Spinal cord (tissue), 10 donors: ENCODE results near the gene INO80D. TPM values are rescaled to one million over a fixed set of nuclear protein-coding genes. Genes with fewer than 3 reads are reported as not detected.
"Not testable (repeated sequence)": the region's sequence is repeated elsewhere in the genome, so short reads cannot be mapped to it uniquely, and the experiment has no call there.

Experiments used
- DNase-seq, 6 donors: peaks; one replicate each; pipeline versions ENCODE4 v3.0.0 to v3.0.0-alpha.2; 2013 to 2015; ENCODE audit warnings: low spot score in 6 of 6, low read depth in 4 of 6
- H3K27ac ChIP-seq: one replicate; pipeline ENCODE4 v1.5.1; 2013; ENCODE audit warnings: low read depth, low read length, control low read depth
- H3K27me3 ChIP-seq: one replicate; pipeline ENCODE4 v1.6.1; 2013; ENCODE audit warnings: low read length; ENCODE audit not compliant: control insufficient read depth, insufficient read depth
- H3K36me3 ChIP-seq: one replicate; pipeline ENCODE4 v1.6.1; 2013; ENCODE audit warnings: low read length; ENCODE audit not compliant: control insufficient read depth, insufficient read depth
- H3K4me1 ChIP-seq: one replicate; pipeline ENCODE4 v1.6.1; 2013; ENCODE audit warnings: low read length; ENCODE audit not compliant: control insufficient read depth, insufficient read depth
- H3K4me3 ChIP-seq: one replicate; pipeline ENCODE4 v1.5.1; 2013; ENCODE audit warnings: low read depth, low read length, control low read depth
- H3K9me3 ChIP-seq: one replicate; pipeline ENCODE4 v1.6.1; 2013; ENCODE audit warnings: low read length; ENCODE audit not compliant: control insufficient read depth, insufficient read depth
- WGBS: methylation state at CpG from one replicate; pipeline ENCODE4 v1.1.5; 2013; ENCODE audit warnings: missing lambda C conversion rate; ENCODE audit not compliant: insufficient coverage; 5-methylcytosine and 5-hydroxymethylcytosine counted together
- polyA plus RNA-seq, 2 donors: library from polyadenylated mRNA; unstranded; fragments of 120-200 nt; gene quantifications; one replicate each; pipeline ENCODE4 v1.2.1, GENCODE V29; 2013; ENCODE audit not compliant: insufficient read length in 2 of 2
- total RNA-seq, 2 donors: library from RNA; depleted of rRNA in 1 of 2; stranded (reverse); fragments of 120-200 nt in 1 of 2; fragments of >200 nt in 1 of 2; gene quantifications; one replicate each; pipeline versions ENCODE4 v1.2.3 to v1.2.4, GENCODE V29; 2013 to 2014
- donor health status: healthy.

INO80D gene
- total and polyA plus RNA-seq, 4 donors, result 6.6 to 24.3 (median 10.2) TPM

GRCh38 chr2:206040525-206040924 is 45.4 kb downstream of the INO80D start:
- Histone ChIP-seq H3K27me3 (no peaks in the 10 kb centered on the region), H3K27ac (no peak overlapping the region), H3K9me3 (peaks cover under 1% of the 10 kb centered on the region), H3K4me1 (no peaks in the 10 kb centered on the region), H3K4me3 (no peak overlapping the region), H3K36me3 (peaks cover 14% of the 10 kb centered on the region)
- 79% methylated on average over 2 of the region's 5 CpGs for WGBS
- no peak for DNase-seq

- not testable (repeated sequence) for H3K4me1 ChIP-seq, DNase-seq, H3K9me3 ChIP-seq, H3K4me3 ChIP-seq, H3K27me3 ChIP-seq, H3K27ac ChIP-seq
- H3K36me3 ChIP-seq, result peaks cover 16% of the 10 kb centered on the region
- no CpG with 5 or more reads among the region's 3 CpGs for WGBS
Observed at GRCh38 chr2:206035393-206035792, 50.6 kb downstream of the INO80D start.

GRCh38 chr2:206033452-206033851 is 52.5 kb downstream of the INO80D start:
- not testable (repeated sequence) for H3K27ac ChIP-seq, H3K4me1 ChIP-seq, H3K27me3 ChIP-seq, H3K9me3 ChIP-seq, H3K4me3 ChIP-seq, DNase-seq
- no CpG with 5 or more reads among the region's 1 CpG for WGBS
- peaks cover 10% of the 10 kb centered on the region for H3K36me3 ChIP-seq

- no peak overlapping the region for H3K27ac ChIP-seq
- peaks cover 9% of the 10 kb centered on the region for H3K36me3 ChIP-seq
- H3K4me3 ChIP-seq, result no peak overlapping the region
- 95% methylated on average over 6 of the region's 8 CpGs for WGBS
- no peaks in the 10 kb centered on the region for H3K27me3 ChIP-seq
- H3K4me1 ChIP-seq, result no peaks in the 10 kb centered on the region
- H3K9me3 ChIP-seq, result peaks cover 7% of the 10 kb centered on the region
- DNase-seq, result no peak
Observed at GRCh38 chr2:206031950-206032567, 53.9 kb downstream of the INO80D start.

- Histone ChIP-seq H3K36me3 (peaks cover 11% of the 10 kb centered on the region), H3K4me3 (no peak overlapping the region), H3K27me3 (no peaks in the 10 kb centered on the region), H3K9me3 (peaks cover 7% of the 10 kb centered on the region), H3K4me1 (no peaks in the 10 kb centered on the region), H3K27ac (no peak overlapping the region)
- no peak for DNase-seq
- WGBS, result 94% methylated on average over 6 of the region's 11 CpGs
Observed at GRCh38 chr2:206031162-206031784, 54.7 kb downstream of the INO80D start.

GRCh38 chr2:206028101-206028500 is 57.9 kb downstream of the INO80D start:
- no peak for DNase-seq
- Histone ChIP-seq H3K27ac (no peak overlapping the region), H3K36me3 (peaks cover 13% of the 10 kb centered on the region), H3K9me3 (no peaks in the 10 kb centered on the region), H3K27me3 (no peaks in the 10 kb centered on the region), H3K4me1 (no peaks in the 10 kb centered on the region), H3K4me3 (no peak overlapping the region)
- WGBS, result 83% methylated on average over 9 of the region's 10 CpGs

- DNase-seq, result no peak
- Histone ChIP-seq H3K27me3 (no peaks in the 10 kb centered on the region), H3K4me3 (no peak overlapping the region), H3K36me3 (peaks cover 12% of the 10 kb centered on the region), H3K4me1 (no peaks in the 10 kb centered on the region), H3K9me3 (no peaks in the 10 kb centered on the region), H3K27ac (no peak overlapping the region)
- WGBS, result 83% methylated on average over 2 of the region's 8 CpGs
Observed at GRCh38 chr2:206023183-206023582, 62.8 kb downstream of the INO80D start.

GRCh38 chr2:206020171-206020570 is 65.8 kb downstream of the INO80D start:
- no peak overlapping the region for H3K27ac ChIP-seq
- no peaks in the 10 kb centered on the region for H3K27me3 ChIP-seq
- H3K4me3 ChIP-seq, result no peak overlapping the region
- no peaks in the 10 kb centered on the region for H3K9me3 ChIP-seq
- WGBS, result no CpG with 5 or more reads among the region's 2 CpGs
- no peak for DNase-seq
- H3K36me3 ChIP-seq, result peaks cover 19% of the 10 kb centered on the region
- no peaks in the 10 kb centered on the region for H3K4me1 ChIP-seq

GRCh38 chr2:206015746-206016145 is 70.2 kb downstream of the INO80D start:
- peaks cover 15% of the 10 kb centered on the region for H3K36me3 ChIP-seq
- H3K4me1 ChIP-seq, H3K27ac ChIP-seq, H3K9me3 ChIP-seq, DNase-seq, H3K4me3 ChIP-seq, H3K27me3 ChIP-seq: not testable (repeated sequence)
- WGBS, result 100% methylated on average over 2 of the region's 2 CpGs

- H3K27me3 ChIP-seq, result no peaks in the 10 kb centered on the region
- no peak for DNase-seq
- no peak overlapping the region for H3K4me3 ChIP-seq
- H3K27ac ChIP-seq, result no peak overlapping the region
- no peaks in the 10 kb centered on the region for H3K9me3 ChIP-seq
- WGBS, result 100% methylated on average over 1 of the region's 1 CpG
- no peaks in the 10 kb centered on the region for H3K4me1 ChIP-seq
- H3K36me3 ChIP-seq, result peaks cover 22% of the 10 kb centered on the region
Observed at GRCh38 chr2:206011795-206012194, 74.2 kb downstream of the INO80D start.
